NCI-H128 (cell line): ENCODE data around the gene ZNF766.
"Not testable (repeated sequence)": the region's sequence is repeated elsewhere in the genome, so short reads cannot be mapped to it uniquely, and the experiment has no call there.

Experiments
- DNase-seq: peaks from one replicate; lab custom pipeline; 2025; ENCODE audit not compliant: unreplicated experiment; lab: John Stamatoyannopoulos, UW

The ZNF766 gene

GRCh38 chr19:52274191-52274590, 4.8 kb downstream of the ZNF766 start:
- DNase-seq: no peak

DNA sequence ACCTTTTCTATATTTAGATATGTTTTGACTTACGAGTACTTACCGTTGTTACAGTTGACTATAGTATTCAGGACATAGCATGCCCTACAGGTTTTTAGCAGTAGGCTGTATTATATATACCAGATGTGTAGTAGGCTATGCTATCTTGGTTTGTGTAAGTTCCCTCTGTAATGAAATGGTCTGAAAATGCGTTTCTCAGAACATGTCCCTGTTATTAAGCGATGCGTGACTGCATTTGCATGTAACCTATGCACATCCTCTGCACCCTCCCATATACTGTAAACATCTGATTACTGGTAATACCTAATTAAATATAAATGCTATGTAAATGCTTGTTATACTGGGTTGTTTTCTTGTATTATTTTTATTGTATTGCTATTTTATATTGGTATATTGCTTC, 6.6 kb downstream of the ZNF766 start:
- DNase-seq: no peak

GRCh38 chr19:52277471-52277870, 8.1 kb downstream of the ZNF766 start:
- DNase-seq: no peak

GRCh38 chr19:52286256-52286655, 16.9 kb downstream of the ZNF766 start:
- no peak for DNase-seq

- DNase-seq: no peak
These were observed 22.4 kb downstream of the ZNF766 start for GRCh38 chr19:52291781-52292180.

DNA sequence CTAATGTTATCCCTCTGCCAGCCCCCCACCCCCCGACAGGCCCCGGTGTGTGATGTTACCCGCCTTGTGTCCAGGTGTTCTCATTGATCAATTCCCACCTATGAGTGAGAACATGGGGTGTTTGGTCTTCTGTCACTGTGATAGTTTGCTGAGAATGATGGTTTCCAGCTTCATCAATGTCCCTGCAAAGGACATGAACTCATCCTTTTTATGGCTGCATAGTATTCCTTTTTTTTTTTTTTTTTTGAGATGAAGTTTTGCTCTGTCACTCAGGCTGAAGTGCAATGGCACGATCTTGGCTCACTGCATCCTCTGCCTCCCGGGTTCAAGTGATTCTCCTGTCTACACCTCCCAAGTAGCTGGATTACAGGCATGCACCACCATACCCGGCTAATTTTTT, 23.6 kb downstream of the ZNF766 start:
- not testable (repeated sequence) for DNase-seq

DNA sequence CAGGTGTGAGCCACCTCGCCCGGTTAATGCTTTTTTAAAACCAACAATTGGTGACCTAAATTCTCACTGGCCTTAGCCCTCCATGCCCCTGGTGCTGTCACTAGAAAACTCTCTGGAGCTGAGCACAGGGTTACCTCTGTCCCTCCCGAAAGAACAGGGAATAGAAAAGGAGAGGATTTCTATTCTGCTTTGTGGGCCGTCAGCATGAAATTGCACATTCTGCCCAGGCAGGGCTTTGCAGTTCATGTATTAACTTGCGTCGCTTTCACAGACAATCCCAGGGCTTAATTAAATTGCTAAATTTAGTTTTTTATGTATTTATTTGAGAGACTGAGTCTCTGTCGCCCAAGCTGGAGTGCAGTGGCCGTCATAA, 27.0 kb downstream of the ZNF766 start:
- DNase-seq: no peak

DNA sequence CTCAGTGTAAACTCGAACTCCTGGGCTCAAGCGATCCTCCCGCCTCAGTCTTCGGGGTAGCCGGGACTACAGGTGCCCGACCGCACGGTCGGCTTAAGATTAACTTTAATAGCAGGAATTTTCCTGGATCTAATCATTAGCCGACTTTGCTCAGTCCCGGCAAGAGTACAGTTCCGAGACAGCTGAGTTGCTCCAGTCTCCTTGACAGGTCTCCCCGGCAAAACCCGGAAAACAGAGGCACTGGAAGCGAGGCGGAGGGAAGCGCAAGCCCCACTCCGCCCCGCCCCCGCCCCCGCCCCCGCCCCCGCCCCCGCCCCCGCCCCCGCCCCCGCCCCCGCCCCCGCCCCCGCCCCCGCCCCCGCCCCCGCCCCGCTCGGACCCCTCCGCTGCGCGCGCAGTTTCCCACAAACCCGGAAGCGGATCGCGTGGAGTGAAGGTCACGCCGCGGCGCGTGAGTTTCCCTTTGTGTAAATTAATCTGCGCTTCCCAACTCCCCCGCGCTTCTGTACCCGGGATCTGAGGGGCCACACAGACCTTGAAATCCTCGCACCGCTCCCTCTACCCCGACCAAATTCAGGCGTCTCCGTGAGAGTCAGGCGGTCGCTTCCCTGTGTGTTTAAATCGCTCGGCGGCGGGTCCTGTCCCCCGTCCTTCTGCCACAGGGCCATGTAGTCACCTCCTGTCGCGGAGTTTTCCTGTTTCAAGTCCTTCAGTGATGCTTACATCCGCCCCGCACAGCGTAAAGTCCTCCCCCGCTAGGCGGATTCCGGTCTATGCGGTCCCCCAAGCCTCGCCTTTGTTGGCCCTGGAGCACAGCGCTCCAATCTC, 27.6 kb downstream of the ZNF766 start, which contains the start of gene ZNF480:
TSS of gene ZNF480 (plus strand) at position 397 of the 828 bp plus-strand sequence. CDS start 3,244 bp downstream, outside the sequence.
- DNase-seq: peak; percentile 59

- no peak for DNase-seq
These were observed 28.4 kb downstream of the ZNF766 start for GRCh38 chr19:52297601-52298364.

GRCh38 chr19:52307275-52307674, 37.9 kb downstream of the ZNF766 start:
- DNase-seq: no peak

DNA sequence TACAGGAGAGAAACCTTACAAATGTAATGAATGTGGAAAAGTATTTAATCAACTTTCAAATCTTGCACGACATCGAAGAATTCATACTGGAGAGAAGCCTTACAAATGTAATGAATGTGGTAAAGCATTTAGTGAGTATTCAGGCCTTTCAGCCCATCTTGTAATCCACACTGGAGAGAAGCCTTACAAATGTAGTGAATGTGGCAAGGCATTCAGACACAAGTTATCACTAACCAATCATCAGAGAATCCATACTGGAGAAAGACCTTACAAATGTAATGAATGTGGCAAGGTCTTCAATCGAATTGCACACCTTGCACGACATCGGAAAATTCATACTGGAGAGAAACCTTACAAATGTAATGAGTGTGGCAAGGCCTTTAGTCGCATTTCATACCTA, 53.0 kb downstream of the ZNF766 start:
- DNase-seq: no peak

- DNase-seq: no peak
These were observed 62.4 kb downstream of the ZNF766 start for GRCh38 chr19:52331757-52332156.

DNA sequence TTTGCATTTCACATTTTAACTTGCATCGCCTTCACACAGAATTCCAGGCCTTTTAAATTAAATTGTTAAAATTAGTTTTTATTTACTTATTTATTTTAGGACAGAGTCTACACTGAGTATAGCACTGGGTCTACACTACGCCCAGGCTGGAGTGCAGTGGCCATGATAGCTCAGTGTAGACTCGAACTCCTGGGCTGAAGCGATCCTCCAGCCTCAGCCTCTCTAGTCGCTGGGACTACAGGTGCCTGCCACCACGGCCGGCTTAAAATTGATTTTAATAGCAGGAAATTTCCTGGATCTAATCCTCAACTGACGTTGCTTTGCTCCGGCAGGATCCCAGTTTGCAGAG, 66.4 kb downstream of the ZNF766 start:
- DNase-seq: no peak

DNA sequence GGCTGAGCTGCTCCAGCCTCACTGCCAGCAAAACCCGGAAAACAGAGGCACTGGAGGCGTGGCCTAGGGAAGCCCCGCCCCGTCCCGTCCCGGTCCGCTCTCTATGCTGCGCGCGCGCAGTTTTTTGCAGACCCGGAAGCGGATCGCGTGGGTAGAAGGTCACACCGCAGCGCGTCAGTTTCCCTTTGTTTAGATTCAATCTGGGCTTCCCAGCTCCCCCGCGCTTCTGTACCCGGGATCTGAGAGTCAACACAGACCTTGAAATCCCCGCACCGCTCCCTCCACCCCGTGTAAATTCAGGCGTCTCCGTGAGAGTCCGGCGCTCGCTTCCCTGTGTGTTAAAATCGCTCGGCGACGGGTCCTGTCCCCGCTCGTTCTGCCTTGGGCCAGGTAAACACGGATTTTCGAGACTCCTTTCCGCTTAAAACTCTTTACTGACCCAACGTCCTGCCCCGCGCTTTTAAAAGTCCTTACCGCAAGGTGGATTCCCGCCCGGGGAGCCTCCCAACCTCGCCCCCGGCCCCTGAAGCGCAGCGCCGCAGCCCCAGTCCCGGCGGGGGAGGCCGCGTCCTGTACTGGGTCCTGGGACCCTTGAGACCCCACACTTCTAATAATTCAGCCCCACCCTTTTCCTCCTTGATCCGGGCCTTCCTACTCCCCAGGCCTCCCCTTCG, 66.9 kb downstream of the ZNF766 start, which contains the start of gene ZNF610:
TSS of gene ZNF610 (plus strand) at position 127 of the 674 bp plus-strand sequence. CDS start 12,930 bp downstream, outside the sequence.
- peak; percentile 72 for DNase-seq

GRCh38 chr19:52336791-52337381, 67.5 kb downstream of the ZNF766 start:
- no peak for DNase-seq

GRCh38 chr19:52339022-52339421, 69.6 kb downstream of the ZNF766 start:
- DNase-seq: not testable (repeated sequence)

- peak; percentile 30 for DNase-seq
These were observed 74.2 kb downstream of the ZNF766 start for GRCh38 chr19:52343548-52343947.

DNA sequence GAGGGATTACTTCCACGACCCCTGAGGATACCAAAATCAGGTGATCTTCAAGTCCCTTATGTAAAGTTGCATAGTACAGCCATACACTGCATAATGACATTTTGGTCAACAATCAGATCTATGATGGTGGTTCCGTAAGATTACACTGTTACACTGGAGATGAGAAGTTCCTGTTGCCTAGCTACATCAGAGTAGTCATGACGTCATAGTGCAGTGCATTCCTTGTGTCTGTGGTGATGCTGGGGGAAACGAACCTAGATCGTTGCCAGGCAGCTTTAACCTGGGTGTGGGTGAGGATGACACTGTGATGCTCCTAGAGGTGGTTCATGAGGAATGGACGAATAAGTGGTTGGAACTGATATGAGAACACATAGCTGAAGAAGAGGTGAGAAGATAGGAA, 75.8 kb downstream of the ZNF766 start:
- no peak for DNase-seq
